ENCODE data around the gene COL4A2.

The COL4A2 gene

GRCh38 chr13:110498765-110499164 lies 191.7 kb downstream of the COL4A2 start:
- H3K4me3 Mint-ChIP-seq = no peak overlapping the region
- no peak overlapping the region for H3K27ac Mint-ChIP-seq
- no peaks in the 10 kb centered on the region for H3K9me3 Mint-ChIP-seq
- H3K27me3 Mint-ChIP-seq = peaks cover 5 to 32% of the 10 kb centered on the region in 2 donors
- DNase-seq = no peak
- no peaks in the 10 kb centered on the region for H3K4me1 Mint-ChIP-seq (ENCODE audit: low read depth in 2 of 2)
- no peaks in the 10 kb centered on the region for H3K36me3 Mint-ChIP-seq (ENCODE audit: insufficient read depth)
- no peak for ATAC-seq (replicated peaks)

- no peak for DNase-seq
- Mint-ChIP-seq H3K4me1 (ENCODE audit: low read depth in 2 of 2) (no peaks in the 10 kb centered on the region), H3K27me3 (peaks cover 5 to 35% of the 10 kb centered on the region in 2 donors), H3K36me3 (ENCODE audit: insufficient read depth) (no peaks in the 10 kb centered on the region), H3K4me3 (no peak overlapping the region), H3K27ac (no peak overlapping the region), H3K9me3 (no peaks in the 10 kb centered on the region)
- no peak for ATAC-seq (replicated peaks)
These were observed 192.7 kb downstream of the COL4A2 start for GRCh38 chr13:110499621-110500281.

- H3K4me3 Mint-ChIP-seq = no peak overlapping the region
- no peaks in the 10 kb centered on the region for H3K36me3 Mint-ChIP-seq (ENCODE audit: insufficient read depth)
- DNase-seq (no peak), ATAC-seq (replicated peaks) (no peak)
- H3K9me3 Mint-ChIP-seq = no peaks in the 10 kb centered on the region
- H3K4me1 Mint-ChIP-seq (ENCODE audit: low read depth in 2 of 2) = no peaks in the 10 kb centered on the region
- H3K27me3 Mint-ChIP-seq = peaks cover 5 to 38% of the 10 kb centered on the region in 2 donors
- no peak overlapping the region for H3K27ac Mint-ChIP-seq
These were observed 193.3 kb downstream of the COL4A2 start for GRCh38 chr13:110500341-110500740.

GRCh38 chr13:110501188-110501587 lies 194.1 kb downstream of the COL4A2 start:
- H3K4me1 Mint-ChIP-seq (ENCODE audit: low read depth in 2 of 2) = no peaks in the 10 kb centered on the region
- H3K4me3 Mint-ChIP-seq = no peak overlapping the region
- peaks cover 6 to 46% of the 10 kb centered on the region in 2 donors for H3K27me3 Mint-ChIP-seq
- H3K27ac Mint-ChIP-seq = no peak overlapping the region
- no peak for DNase-seq
- H3K36me3 Mint-ChIP-seq (ENCODE audit: insufficient read depth) = no peaks in the 10 kb centered on the region
- H3K9me3 Mint-ChIP-seq = no peaks in the 10 kb centered on the region
- no peak for ATAC-seq (replicated peaks)

GRCh38 chr13:110503037-110503901 lies 196.2 kb downstream of the COL4A2 start:
- no peak overlapping the region for H3K27ac Mint-ChIP-seq
- ATAC-seq (replicated peaks) (no peak), DNase-seq (no peak)
- H3K4me3 Mint-ChIP-seq = no peak overlapping the region
- H3K9me3 Mint-ChIP-seq = no peaks in the 10 kb centered on the region
- H3K27me3 Mint-ChIP-seq = peaks cover 21 to 62% of the 10 kb centered on the region in 2 donors
- no peaks in the 10 kb centered on the region for H3K4me1 Mint-ChIP-seq (ENCODE audit: low read depth in 2 of 2)
- no peaks in the 10 kb centered on the region for H3K36me3 Mint-ChIP-seq (ENCODE audit: insufficient read depth)

- no peak for DNase-seq
- H3K4me3 Mint-ChIP-seq = no peak overlapping the region
- ATAC-seq (replicated peaks) = no peak
- H3K27me3 Mint-ChIP-seq = peaks cover 19 to 60% of the 10 kb centered on the region in 2 donors
- no peaks in the 10 kb centered on the region for H3K36me3 Mint-ChIP-seq (ENCODE audit: insufficient read depth)
- H3K27ac Mint-ChIP-seq = no peak overlapping the region
- no peaks in the 10 kb centered on the region for H3K4me1 Mint-ChIP-seq (ENCODE audit: low read depth in 2 of 2)
- H3K9me3 Mint-ChIP-seq = no peaks in the 10 kb centered on the region
These were observed 197.0 kb downstream of the COL4A2 start for GRCh38 chr13:110503979-110504499.

GRCh38 chr13:110505594-110505993 lies 198.5 kb downstream of the COL4A2 start:
- H3K36me3 Mint-ChIP-seq (ENCODE audit: insufficient read depth) = no peaks in the 10 kb centered on the region
- H3K9me3 Mint-ChIP-seq = no peaks in the 10 kb centered on the region
- no peak overlapping the region for H3K27ac Mint-ChIP-seq
- ATAC-seq (replicated peaks) = no peak
- H3K4me3 Mint-ChIP-seq = no peak overlapping the region
- peaks cover 2 to 4% of the 10 kb centered on the region in 2 donors for H3K4me1 Mint-ChIP-seq (ENCODE audit: low read depth in 2 of 2)
- DNase-seq = no peak
- H3K27me3 Mint-ChIP-seq = peaks cover 17 to 61% of the 10 kb centered on the region in 2 donors

GRCh38 chr13:110506396-110506795 lies 199.3 kb downstream of the COL4A2 start:
- no peaks in the 10 kb centered on the region for H3K36me3 Mint-ChIP-seq (ENCODE audit: insufficient read depth)
- no peaks in the 10 kb centered on the region for H3K9me3 Mint-ChIP-seq
- H3K27me3 Mint-ChIP-seq = peaks cover 17 to 53% of the 10 kb centered on the region in 2 donors
- no peak for ATAC-seq (replicated peaks)
- DNase-seq = no peak
- H3K4me1 Mint-ChIP-seq (ENCODE audit: low read depth in 2 of 2) = peaks cover 2 to 4% of the 10 kb centered on the region in 2 donors
- no peak overlapping the region for H3K4me3 Mint-ChIP-seq
- H3K27ac Mint-ChIP-seq = no peak overlapping the region

GRCh38 chr13:110506859-110507566 lies 199.9 kb downstream of the COL4A2 start:
- peaks cover 17 to 50% of the 10 kb centered on the region in 2 donors for H3K27me3 Mint-ChIP-seq
- H3K4me1 Mint-ChIP-seq (ENCODE audit: low read depth in 2 of 2) = peaks cover 2 to 4% of the 10 kb centered on the region in 2 donors
- H3K36me3 Mint-ChIP-seq (ENCODE audit: insufficient read depth) = no peaks in the 10 kb centered on the region
- no peaks in the 10 kb centered on the region for H3K9me3 Mint-ChIP-seq
- no peak for DNase-seq
- H3K27ac Mint-ChIP-seq = no peak overlapping the region
- no peak for ATAC-seq (replicated peaks)
- no peak overlapping the region for H3K4me3 Mint-ChIP-seq

GRCh38 chr13:110507678-110508381 lies 200.7 kb downstream of the COL4A2 start:
- no peak overlapping the region for H3K27ac Mint-ChIP-seq
- H3K4me1 Mint-ChIP-seq (ENCODE audit: low read depth in 2 of 2) = peaks cover 2 to 4% of the 10 kb centered on the region in 2 donors
- no peak for DNase-seq
- H3K9me3 Mint-ChIP-seq = no peaks in the 10 kb centered on the region
- H3K27me3 Mint-ChIP-seq = peaks cover 17 to 50% of the 10 kb centered on the region in 2 donors
- no peaks in the 10 kb centered on the region for H3K36me3 Mint-ChIP-seq (ENCODE audit: insufficient read depth)
- no peak overlapping the region for H3K4me3 Mint-ChIP-seq
- ATAC-seq (replicated peaks) = no peak

GRCh38 chr13:110509478-110509926 lies 202.4 kb downstream of the COL4A2 start:
- Mint-ChIP-seq H3K4me3 (no peak overlapping the region), H3K9me3 (no peaks in the 10 kb centered on the region), H3K4me1 (ENCODE audit: low read depth in 2 of 2) (peaks cover 2 to 4% of the 10 kb centered on the region in 2 donors), H3K27me3 (peaks cover 17 to 47% of the 10 kb centered on the region in 2 donors), H3K36me3 (ENCODE audit: insufficient read depth) (no peaks in the 10 kb centered on the region), H3K27ac (no peak overlapping the region)
- ATAC-seq (replicated peaks) (no peak), DNase-seq (no peak)

GRCh38 chr13:110509971-110510786 lies 203.1 kb downstream of the COL4A2 start:
- peaks cover 2 to 4% of the 10 kb centered on the region in 2 donors for H3K4me1 Mint-ChIP-seq (ENCODE audit: low read depth in 2 of 2)
- H3K27ac Mint-ChIP-seq = no peak overlapping the region
- no peaks in the 10 kb centered on the region for H3K9me3 Mint-ChIP-seq
- H3K36me3 Mint-ChIP-seq (ENCODE audit: insufficient read depth) = no peaks in the 10 kb centered on the region
- H3K4me3 Mint-ChIP-seq = no peak overlapping the region
- peaks cover 17 to 53% of the 10 kb centered on the region in 2 donors for H3K27me3 Mint-ChIP-seq
- ATAC-seq (replicated peaks) (no peak), DNase-seq (no peak)
